ENCODE results near the gene MED25.

Gene MED25

GRCh38 chr19:49798574-49798973, 19.5 kb upstream of the MED25 start:
- DNase-seq = no peak

DNA sequence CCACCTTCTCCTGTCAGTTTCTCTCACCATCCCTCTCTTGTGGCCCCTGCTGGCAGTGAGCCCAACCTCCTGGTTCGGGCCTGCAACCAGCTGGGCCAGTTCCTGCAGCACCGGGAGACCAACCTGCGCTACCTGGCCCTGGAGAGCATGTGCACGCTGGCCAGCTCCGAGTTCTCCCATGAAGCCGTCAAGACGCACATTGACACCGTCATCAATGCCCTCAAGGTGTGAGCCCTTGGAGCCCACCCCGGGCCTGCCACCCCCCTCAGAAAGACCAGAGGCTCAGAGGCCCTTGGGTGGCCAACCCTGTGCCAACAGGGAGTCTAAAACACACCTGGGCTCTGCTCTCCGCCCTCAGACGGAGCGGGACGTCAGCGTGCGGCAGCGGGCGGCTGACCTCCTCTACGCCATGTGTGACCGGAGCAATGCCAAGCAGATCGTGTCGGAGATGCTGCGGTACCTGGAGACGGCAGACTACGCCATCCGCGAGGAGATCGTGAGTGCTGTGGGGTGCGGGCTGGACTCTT, 18.8 kb upstream of the MED25 start:
- DNase-seq = no peak

DNA sequence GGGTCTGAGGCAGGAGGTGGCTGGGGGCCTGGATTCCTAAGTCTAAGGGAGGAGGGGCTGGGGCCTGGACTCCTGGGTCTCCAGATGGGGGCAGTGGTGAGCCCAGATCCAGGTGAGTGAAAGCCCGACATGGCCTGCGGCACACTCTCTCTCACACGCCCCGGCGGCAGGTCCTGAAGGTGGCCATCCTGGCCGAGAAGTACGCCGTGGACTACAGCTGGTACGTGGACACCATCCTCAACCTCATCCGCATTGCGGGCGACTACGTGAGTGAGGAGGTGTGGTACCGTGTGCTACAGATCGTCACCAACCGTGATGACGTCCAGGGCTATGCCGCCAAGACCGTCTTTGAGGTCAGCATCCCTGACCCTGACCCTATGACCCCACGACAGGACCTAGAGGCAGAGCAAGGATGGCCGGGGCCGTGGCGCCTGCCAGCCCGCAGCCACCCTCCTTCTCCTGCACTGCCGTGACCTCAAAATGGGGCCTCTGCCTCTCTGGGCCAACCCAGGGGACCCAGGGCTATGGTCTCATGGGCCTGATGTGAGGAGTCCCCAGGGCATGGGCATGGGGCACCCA, 18.2 kb upstream of the MED25 start:
- DNase-seq = no peak

DNA sequence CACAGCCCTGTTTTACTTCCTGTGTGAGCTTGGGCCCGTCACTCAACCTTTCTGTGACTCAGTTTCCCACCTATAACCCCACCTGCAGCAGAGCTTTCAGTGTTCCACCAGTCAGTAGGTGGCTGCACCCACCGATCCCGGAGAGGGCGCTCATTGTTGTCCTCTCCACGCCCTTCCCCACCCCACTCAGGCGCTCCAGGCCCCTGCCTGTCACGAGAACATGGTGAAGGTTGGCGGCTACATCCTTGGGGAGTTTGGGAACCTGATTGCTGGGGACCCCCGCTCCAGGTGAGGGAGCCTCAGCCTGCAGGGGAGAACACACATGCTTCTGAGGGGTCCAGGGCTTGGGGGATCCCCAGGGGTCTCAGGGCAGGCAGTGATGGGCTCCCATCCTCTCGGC, 17.3 kb upstream of the MED25 start:
- no peak for DNase-seq

GRCh38 chr19:49801401-49801888, 16.6 kb upstream of the MED25 start:
- DNase-seq = no peak

DNA sequence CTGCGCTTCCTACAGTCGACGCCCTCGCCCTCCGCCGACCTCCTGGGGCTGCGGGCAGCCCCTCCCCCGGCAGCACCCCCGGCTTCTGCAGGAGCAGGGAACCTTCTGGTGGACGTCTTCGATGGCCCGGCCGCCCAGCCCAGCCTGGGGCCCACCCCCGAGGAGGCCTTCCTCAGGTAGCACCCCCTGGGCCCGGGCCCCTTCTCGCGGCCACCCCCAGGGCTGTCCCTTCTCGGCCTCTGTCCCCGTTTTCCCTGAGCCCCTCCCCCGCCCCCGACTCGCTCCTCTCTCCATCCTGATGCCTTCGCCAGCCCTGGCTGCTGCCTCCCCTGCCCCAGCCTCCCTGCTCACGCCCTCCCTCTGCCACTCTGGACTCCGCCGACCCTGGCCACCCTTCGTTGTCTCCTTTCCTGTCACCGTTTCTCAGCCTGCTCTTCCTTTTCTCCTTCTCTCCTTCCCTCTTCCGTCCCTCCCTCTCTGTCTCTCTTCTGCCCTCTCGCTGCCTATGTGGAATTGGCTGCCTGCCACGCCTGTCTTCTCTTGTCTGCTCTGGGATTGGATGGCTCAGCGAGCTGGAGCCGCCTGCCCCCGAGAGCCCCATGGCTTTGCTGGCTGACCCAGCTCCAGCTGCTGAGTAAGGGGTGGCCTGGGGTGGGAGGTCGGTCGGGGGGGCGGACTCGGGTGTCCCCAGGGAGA, 16.0 kb upstream of the MED25 start:
- DNase-seq = peak; percentile 32 to 96 (median 84)

GRCh38 chr19:49802836-49803528, 15.1 kb upstream of the MED25 start:
- no peak for DNase-seq

DNA sequence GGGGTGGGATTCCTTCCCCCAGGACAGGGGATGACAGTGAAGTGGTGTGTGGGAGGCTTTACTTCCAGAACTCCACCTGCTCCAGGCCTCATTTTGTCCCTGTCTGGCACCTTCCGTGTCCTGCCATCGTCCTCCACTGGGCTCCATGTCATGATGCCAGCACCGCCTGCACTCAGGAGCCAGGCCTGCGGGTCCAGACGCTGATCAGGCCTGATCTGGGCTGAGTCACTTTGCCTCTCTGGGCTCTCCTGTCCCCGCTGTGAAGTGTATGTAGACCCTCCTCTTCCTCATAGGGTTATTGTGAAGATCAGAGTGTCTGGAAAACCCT, 14.6 kb upstream of the MED25 start:
- DNase-seq = no peak

DNA sequence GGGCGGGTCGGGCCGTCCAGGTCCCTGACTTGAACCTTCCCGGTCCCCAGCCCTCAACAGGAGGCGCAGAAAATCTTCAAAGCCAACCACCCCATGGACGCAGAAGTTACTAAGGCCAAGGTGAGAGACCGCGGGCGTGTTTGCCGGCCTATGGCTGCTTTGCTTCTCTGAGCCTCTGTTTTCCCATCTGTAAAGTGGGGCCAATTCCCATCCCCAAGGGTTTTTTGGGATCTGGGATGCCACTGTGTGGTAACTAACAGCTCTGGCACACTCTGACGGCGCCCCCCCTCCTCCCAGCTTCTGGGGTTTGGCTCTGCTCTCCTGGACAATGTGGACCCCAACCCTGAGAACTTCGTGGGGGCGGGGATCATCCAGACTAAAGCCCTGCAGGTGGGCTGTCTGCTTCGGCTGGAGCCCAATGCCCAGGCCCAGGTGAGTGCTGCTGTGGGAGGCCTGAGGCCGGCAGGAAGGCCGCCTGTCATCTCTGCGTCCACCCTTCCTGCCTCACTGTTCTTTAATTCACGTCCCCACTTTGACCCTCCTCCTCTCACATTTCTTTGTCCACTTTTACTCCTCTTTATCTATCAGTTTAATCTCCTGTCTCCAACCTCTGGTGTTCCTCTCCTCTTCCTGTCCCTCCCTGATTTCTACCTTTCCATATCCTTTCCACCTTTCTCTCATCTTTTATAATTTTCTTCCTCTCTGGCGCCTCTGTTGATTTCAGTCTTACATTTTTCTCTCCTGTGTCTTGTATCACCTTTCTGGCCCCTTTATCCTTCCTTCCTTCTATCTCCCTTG, 12.1 kb upstream of the MED25 start:
- no peak for DNase-seq

DNA sequence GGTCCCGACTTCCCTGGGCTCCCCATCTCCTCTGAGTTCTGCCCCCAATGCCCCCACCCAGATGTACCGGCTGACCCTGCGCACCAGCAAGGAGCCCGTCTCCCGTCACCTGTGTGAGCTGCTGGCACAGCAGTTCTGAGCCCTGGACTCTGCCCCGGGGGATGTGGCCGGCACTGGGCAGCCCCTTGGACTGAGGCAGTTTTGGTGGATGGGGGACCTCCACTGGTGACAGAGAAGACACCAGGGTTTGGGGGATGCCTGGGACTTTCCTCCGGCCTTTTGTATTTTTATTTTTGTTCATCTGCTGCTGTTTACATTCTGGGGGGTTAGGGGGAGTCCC, 11.5 kb upstream of the MED25 start:
- DNase-seq = no peak

GRCh38 chr19:49807058-49807903, 10.8 kb upstream of the MED25 start:
- peak in 2 of 51 donors; percentile 12 for DNase-seq

DNA sequence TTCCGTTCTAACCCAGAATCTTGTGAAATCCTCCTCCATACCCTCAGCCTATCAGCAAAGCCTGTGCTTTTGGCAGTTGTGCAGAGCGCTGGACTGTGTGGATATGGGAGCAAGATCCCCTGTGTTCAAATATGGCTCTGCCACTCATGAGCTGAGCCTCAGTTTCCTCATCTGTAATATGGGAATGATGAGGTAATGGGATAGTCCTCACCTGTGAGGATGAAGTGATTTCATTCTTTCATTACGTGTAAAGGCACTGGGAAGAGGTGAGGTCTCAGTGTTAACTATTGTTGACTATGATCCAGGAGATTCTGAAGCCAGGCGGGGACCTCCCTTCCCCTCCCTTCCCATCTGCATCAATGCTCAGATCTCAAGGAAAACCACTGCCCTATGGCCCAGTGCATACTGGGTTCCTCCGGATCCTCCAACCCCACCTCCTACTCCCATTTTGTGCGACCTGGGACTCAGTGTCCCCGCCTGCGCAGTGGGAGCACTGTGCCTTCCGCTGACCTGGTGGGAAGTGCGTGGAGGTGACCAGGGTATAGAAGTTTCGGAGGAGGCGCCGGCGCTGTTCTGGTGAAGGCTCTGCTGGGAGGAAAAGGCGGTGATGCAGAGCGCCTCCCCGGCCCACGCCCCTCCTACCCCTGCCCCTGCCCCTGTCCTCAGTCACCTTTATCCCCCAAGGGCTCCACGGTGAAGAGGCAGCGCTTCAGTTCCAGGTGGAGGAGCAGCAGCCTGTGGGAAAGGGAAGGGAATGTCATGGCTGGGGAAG, 10.0 kb upstream of the MED25 start:
- no peak for DNase-seq

DNA sequence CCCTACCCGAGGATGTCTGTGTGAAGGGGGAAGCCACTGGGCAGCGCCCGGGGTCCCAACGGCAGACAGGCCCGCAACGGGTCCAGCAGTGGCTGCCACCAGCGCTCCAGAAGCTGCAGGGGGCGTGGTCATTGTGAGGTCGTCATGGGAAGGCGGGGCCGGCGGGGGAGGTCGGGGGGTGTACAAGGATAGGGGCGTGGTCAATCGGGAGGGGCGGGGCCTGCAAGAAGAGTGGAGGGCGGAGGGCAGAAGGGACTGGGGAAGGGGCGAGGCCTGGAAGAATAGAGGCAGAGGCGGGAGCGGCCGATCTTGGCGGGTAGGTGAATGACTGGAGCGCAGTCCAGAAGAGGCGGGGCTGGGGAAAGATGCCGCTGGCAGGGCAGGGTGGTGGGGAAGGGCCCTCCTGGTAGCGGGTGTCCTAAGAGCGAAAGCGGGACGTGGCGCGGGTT, 9.4 kb upstream of the MED25 start:
- peak; percentile 26 to 96 (median 81) for DNase-seq

DNA sequence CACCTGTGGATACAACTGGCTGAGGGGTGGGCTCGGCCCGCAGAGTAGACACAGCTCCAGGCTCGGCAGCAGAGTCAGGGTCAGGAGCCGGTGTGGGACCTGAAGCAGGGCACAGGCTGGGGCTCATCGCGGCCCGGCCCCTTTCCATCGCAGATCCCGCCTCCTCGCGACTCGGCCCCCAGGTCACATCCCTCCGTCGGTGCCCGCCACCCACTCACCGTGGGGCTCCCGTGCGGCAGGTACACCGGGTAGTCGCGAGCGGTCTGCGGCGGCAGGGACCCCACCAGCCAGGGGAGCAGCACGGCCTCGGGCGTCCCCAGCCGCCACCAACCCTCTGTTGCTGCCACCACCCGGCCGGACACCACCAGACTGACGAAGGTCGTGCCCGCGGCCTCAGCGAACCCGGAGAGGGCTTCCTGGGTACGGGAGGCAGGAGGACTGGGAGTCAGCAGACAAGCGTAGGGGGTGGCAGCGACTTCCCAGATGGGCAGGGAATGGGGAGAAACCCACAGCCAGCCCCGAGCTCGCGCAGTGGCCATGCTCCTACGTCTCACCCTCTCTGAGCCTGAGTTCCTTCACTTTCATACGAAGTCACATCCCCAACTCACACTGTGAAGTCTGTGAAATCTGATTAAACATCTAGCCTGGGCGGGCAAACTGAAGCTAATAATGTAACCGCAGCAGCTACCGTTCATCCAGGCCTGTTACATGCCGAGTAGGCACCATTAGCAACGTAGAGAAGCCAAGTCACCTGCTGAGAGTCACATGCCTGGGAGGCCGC, 8.7 kb upstream of the MED25 start:
- peak in 45 of 51 donors; percentile 11 to 70 (median 47) for DNase-seq

DNA sequence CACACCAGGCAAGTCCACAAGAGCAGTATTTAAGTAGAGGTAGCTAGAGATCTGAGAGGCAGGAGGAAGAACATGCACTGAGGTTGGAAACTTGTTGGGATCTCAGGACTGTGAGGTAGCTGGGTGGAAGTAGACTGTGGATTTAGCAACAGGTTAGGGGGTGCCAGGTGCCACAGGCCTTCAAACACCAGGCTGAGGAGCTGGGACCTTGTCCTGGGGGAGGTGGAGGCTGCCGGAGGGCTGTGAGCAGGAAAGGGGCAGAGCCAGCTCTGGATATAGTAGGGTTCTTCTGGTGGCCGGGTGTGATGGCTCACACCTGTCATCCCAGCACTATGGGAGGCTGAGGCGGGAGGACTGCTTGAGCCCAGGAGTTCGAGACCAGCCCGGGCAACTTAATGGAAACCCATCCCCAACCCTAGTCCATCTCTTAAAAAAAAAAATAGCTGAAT, 8.1 kb upstream of the MED25 start:
- no peak for DNase-seq

DNA sequence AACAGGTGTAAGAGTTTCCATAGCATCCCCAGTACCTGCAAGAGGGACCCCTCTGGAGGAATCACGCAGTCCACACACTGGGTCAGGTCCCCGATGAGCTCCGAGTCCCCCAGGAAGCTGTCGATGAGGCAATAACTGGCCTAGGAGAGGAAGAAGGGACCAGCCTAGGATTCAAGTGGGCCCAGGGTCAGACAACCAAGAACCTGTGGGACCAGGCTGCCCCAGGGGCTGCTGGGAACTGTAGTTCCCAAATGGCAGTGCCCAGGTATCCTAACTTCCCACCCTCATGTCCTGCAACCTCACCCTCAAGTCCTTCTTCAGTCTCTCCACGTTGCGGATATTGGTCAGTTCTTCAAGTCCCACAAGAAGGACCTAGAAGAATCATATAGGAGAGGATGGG, 6.8 kb upstream of the MED25 start:
- no peak for DNase-seq

DNA sequence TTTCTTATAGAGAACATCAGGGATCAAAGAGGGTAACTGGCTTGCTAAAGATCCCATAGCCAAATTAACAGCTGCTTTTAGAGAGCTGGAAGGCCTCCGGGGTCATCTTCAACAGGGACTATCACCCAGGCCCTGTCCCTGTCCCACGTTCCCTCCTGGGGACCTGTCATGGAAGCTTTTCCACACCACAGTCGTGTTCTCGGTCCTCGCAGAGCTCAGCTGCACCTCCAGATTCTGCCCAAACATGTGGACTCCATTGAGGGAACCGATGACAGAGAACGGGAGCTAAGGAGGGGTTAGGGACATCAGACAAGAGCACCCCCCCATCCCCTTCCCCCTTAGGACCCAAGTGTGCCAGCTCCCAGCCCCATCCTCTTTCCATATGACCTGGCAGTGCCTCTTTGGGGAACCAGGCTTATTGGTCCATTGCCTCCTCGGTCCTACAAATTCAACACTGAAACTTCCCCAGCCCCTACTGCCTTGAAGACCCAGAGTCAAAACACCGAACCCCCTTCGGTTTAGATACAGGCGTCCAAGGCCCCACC, 5.6 kb upstream of the MED25 start:
- peak in 1 of 51 donors; percentile 61 for DNase-seq

DNA sequence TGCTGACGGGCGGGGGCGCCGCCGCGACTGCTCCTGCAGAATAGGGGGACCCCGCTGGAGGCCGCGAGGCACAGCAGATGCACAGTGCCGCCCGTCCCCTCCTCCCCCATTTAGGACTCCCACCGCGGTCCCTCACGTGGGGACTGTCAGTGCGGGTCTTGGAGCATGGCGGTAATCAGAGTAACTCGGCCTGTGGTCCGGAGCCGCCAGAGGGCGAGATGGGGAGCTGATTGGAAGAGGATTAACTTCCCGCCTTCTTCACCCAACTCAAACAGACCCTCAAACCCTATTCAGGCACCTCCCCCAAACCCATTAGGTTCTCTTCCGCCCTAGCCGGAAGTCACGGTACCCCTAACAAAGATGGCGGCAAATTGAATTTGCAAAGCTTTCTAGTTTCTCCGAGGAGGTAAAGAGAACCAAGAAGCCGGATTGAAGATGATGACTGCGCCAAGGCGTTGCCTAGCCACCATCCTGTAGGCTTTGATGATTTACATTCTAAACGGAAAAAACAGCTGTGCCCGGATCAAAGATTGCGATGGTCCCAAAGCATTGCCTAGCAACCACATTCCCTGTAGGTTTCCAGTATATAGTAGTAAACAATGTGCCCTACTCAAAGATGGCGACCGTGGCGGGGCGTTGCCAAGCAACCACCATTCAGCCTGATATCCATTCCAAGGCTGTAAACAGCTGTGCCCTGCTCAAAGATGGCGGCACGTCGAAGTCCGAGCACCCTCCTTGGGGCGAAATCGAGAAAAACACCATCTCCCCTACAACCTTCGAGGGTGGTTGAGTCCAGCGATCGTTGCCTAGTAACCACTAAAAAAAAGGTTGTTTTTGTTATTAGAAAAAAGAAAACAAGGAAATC, 4.9 kb upstream of the MED25 start, which contains the start of gene FUZ:
FUZ (minus strand) TSS at position 296 of the 865 bp plus-strand sequence; CDS start at position 110, 186 bp downstream.
- peak; percentile 43 to 99 (median 93) for DNase-seq

Data from hypothalamus (tissue), 51 donors.